IMR-90 (cell line): Measurements from ENCODE around the gene MUC5AC. TPM values are rescaled to one million over a fixed set of nuclear protein-coding genes. Genes with fewer than 3 reads are reported as not detected.

Experiments used
- ATAC-seq: fragments of 200-7000 bp; cut with Tn5 transposase; 2 replicates; pipeline ENCODE4 v1.9.1; 2020; ENCODE audit warnings: low read depth, mild to moderate bottlenecking, moderate library complexity
- BruUV-seq: library from RNA; stranded (reverse); fragments of 400-500 nt; replicated peaks from 2 replicates; lab custom pipeline; 2021; lab: Mats Ljungman, UMichigan
- CTCF ChIA-PET: fragments of 300-600 bp; formaldehyde crosslinking; extraction: SDS; loops from one replicate; lab custom pipeline; 2021; ENCODE audit warnings: antibody characterized with exemption; lab: Yijun Ruan, JAX
- POLR2A ChIA-PET: fragments of 300-600 bp; sonication (Branson Sonifier 250); formaldehyde crosslinking; loops from one replicate; lab custom pipeline; 2022; ENCODE audit warnings: antibody characterized with exemption; ENCODE audit not compliant: unreplicated experiment; lab: Charles Lee
- DNase-seq: peaks from one replicate; pipeline ENCODE4 v3.0.0; 2013
- H2AFZ ChIP-seq: replicated peaks from 2 replicates; pipeline ENCODE3; 2013; ENCODE audit warnings: low read length, mild to moderate bottlenecking; ENCODE audit not compliant: poor library complexity
- H2AK5ac ChIP-seq: 2 replicates; pipeline ENCODE4 v1.6.1; 2013; ENCODE audit warnings: low read depth, low read length, inconsistent platforms
- H2AK9ac ChIP-seq: replicated peaks from 2 replicates; pipeline ENCODE3; 2013; ENCODE audit warnings: mild to moderate bottlenecking, low read depth, low read length, moderate library complexity; ENCODE audit not compliant: poor library complexity
- H2BK120ac ChIP-seq: 2 replicates; pipeline ENCODE4 v1.6.1; 2013; ENCODE audit warnings: low read depth, low read length, inconsistent platforms
- H2BK15ac ChIP-seq: 3 replicates; pipeline ENCODE4 v1.6.1; 2013; ENCODE audit warnings: low read depth, low read length, inconsistent platforms
- H2BK20ac ChIP-seq: 2 replicates; pipeline ENCODE4 v1.6.1; 2013; ENCODE audit warnings: low read depth, mild to moderate bottlenecking, inconsistent platforms, low read length, moderate library complexity
- H2BK5ac ChIP-seq: 2 replicates; pipeline ENCODE4 v1.6.1; 2013; ENCODE audit warnings: mild to moderate bottlenecking, low read depth, low read length, inconsistent platforms; ENCODE audit not compliant: poor library complexity, severe bottlenecking
- H3K14ac ChIP-seq: replicated peaks from 2 replicates; pipeline ENCODE4 v1.6.1; 2013; ENCODE audit warnings: low read depth, low read length, inconsistent platforms
- H3K18ac ChIP-seq: 2 replicates; pipeline ENCODE4 v1.6.1; 2013; ENCODE audit warnings: low read depth, low read length, control low read depth
- H3K23ac ChIP-seq: 2 replicates; pipeline ENCODE4 v1.6.1; 2013; ENCODE audit warnings: low read depth, low read length, inconsistent platforms
- H3K27ac ChIP-seq: 2 replicates; pipeline ENCODE4 v1.5.1; 2013; ENCODE audit warnings: mild to moderate bottlenecking, control low read depth, low read length; ENCODE audit not compliant: insufficient read depth
- H3K27me3 ChIP-seq: 2 replicates; pipeline ENCODE4 v1.6.1; 2013; ENCODE audit warnings: low read length; ENCODE audit not compliant: control insufficient read depth, insufficient read depth
- H3K36me3 ChIP-seq: 2 replicates; pipeline ENCODE4 v1.6.1; 2013; ENCODE audit warnings: low read length, mixed read lengths; ENCODE audit not compliant: control insufficient read depth, insufficient read depth
- H3K4ac ChIP-seq: 2 replicates; pipeline ENCODE4 v1.6.1; 2013; ENCODE audit warnings: low read depth, low read length, inconsistent platforms
- H3K4me1 ChIP-seq: 2 replicates; pipeline ENCODE4 v1.6.1; 2013; ENCODE audit warnings: low read length, mixed read lengths; ENCODE audit not compliant: control insufficient read depth, insufficient read depth
- H3K4me2 ChIP-seq: 2 replicates; pipeline ENCODE4 v1.6.1; 2013; ENCODE audit warnings: low read depth, mild to moderate bottlenecking, control low read depth, low read length, moderate library complexity
- H3K4me3 ChIP-seq: 2 replicates; pipeline ENCODE4 v1.5.1; 2013; ENCODE audit warnings: low read depth, mild to moderate bottlenecking, control low read depth, low read length, moderate library complexity; ENCODE audit not compliant: insufficient read depth
- H3K56ac ChIP-seq: 2 replicates; pipeline ENCODE4 v1.6.1; 2013; ENCODE audit warnings: low read length, inconsistent platforms; ENCODE audit not compliant: insufficient read depth; ENCODE audit errors: extremely low read depth
- H3K79me1 ChIP-seq, 2 experiments: 2 replicates each; pipeline ENCODE4 v1.6.1; 2013; ENCODE audit warnings: low read length in 2 of 2, inconsistent platforms in 1 of 2, low read depth in 1 of 2
- H3K9ac ChIP-seq: 2 replicates; pipeline ENCODE4 v1.6.1; 2013; ENCODE audit warnings: low read depth, low read length, control low read depth
- H3K9me1 ChIP-seq: 2 replicates; pipeline ENCODE4 v1.6.1; 2013; ENCODE audit warnings: low read length, inconsistent platforms; ENCODE audit not compliant: insufficient read depth
- H3K9me3 ChIP-seq: 2 replicates; pipeline ENCODE4 v1.6.1; 2013; ENCODE audit warnings: low read length; ENCODE audit not compliant: control insufficient read depth, insufficient read depth
- H4K20me1 ChIP-seq: 2 replicates; pipeline ENCODE4 v1.6.1; 2013; ENCODE audit warnings: low read length, inconsistent platforms; ENCODE audit not compliant: insufficient read depth
- H4K5ac ChIP-seq: 2 replicates; pipeline ENCODE4 v1.6.1; 2013; ENCODE audit warnings: mild to moderate bottlenecking, low read depth, low read length, control low read depth
- H4K8ac ChIP-seq, 2 experiments: 2 replicates each; pipeline ENCODE4 v1.6.1; 2013; ENCODE audit warnings: low read depth in 2 of 2, low read length in 2 of 2, control low read depth in 1 of 2, inconsistent platforms in 1 of 2
- H4K91ac ChIP-seq: 2 replicates; pipeline ENCODE4 v1.6.1; 2013; ENCODE audit warnings: low read depth, low read length, inconsistent platforms; ENCODE audit not compliant: insufficient read depth
- BHLHE40 ChIP-seq: fragments of 150-350 bp; IDR thresholded peaks from 2 replicates; pipeline ENCODE4 v1.6.1; 2016; ENCODE audit warnings: mild to moderate bottlenecking, low read depth, low read length
- CEBPB ChIP-seq: IDR thresholded peaks from 2 replicates; pipeline ENCODE4 v1.6.1; 2012; ENCODE audit warnings: low read depth, low read length, improper control_type of control experiment
- CHD1 ChIP-seq: IDR thresholded peaks from 2 replicates; pipeline ENCODE4 v1.6.1; 2012; ENCODE audit warnings: low read depth, low read length, improper control_type of control experiment
- CTCF ChIP-seq: conservative IDR thresholded peaks from 2 replicates; pipeline ENCODE4 v1.5.1; 2012; ENCODE audit warnings: mild to moderate bottlenecking, low read depth, low read length, improper control_type of control experiment
- ELK1 ChIP-seq: fragments of 150-350 bp; IDR thresholded peaks from 2 replicates; pipeline ENCODE4 v1.6.1; 2016; ENCODE audit warnings: low read depth, mild to moderate bottlenecking, low read length, moderate library complexity, borderline replicate concordance
- FOS ChIP-seq: fragments of 150-350 bp; IDR thresholded peaks from 2 replicates; pipeline ENCODE4 v1.6.1; 2016; ENCODE audit warnings: low read depth, low read length
- MAFK ChIP-seq: IDR thresholded peaks from 2 replicates; pipeline ENCODE4 v1.6.1; 2012; ENCODE audit warnings: low read depth, low read length, improper control_type of control experiment
- MAZ ChIP-seq: IDR thresholded peaks from 2 replicates; pipeline ENCODE4 v1.6.1; 2012; ENCODE audit warnings: low read depth, mild to moderate bottlenecking, low read length, improper control_type of control experiment, moderate library complexity, borderline replicate concordance
- MXI1 ChIP-seq: IDR thresholded peaks from 2 replicates; pipeline ENCODE4 v1.6.1; 2012; ENCODE audit warnings: low read depth, mild to moderate bottlenecking, low read length, moderate library complexity, borderline replicate concordance
- NFE2L2 ChIP-seq: fragments of 150-350 bp; IDR thresholded peaks from 2 replicates; pipeline ENCODE4 v1.6.1; 2016; ENCODE audit warnings: low read depth, mild to moderate bottlenecking, low read length
- RAD21 ChIP-seq: IDR thresholded peaks from 2 replicates; pipeline ENCODE4 v1.6.1; 2012; ENCODE audit warnings: low read length, improper control_type of control experiment
- RCOR1 ChIP-seq: IDR thresholded peaks from 2 replicates; pipeline ENCODE4 v1.6.1; 2012; ENCODE audit warnings: mild to moderate bottlenecking, low read length, improper control_type of control experiment; ENCODE audit not compliant: insufficient replicate concordance
- RFX5 ChIP-seq: IDR thresholded peaks from 2 replicates; pipeline ENCODE4 v1.8.0; 2012; ENCODE audit warnings: low read depth, mild to moderate bottlenecking, low read length, moderate library complexity
- SMC3 ChIP-seq: fragments of 150-350 bp; IDR thresholded peaks from 2 replicates; pipeline ENCODE4 v1.6.1; 2016; ENCODE audit warnings: low read depth, mild to moderate bottlenecking, antibody characterized with exemption, low read length, moderate library complexity
- USF2 ChIP-seq: fragments of 150-350 bp; IDR thresholded peaks from 2 replicates; pipeline ENCODE4 v1.6.1; 2017; ENCODE audit warnings: mild to moderate bottlenecking, antibody characterized with exemption, low read length, low read depth
- WGBS, 2 experiments: methylation state at CpG; one replicate each; pipeline versions ENCODE4 v1.1.5 to v1.1.7; 2013; ENCODE audit warnings: missing lambda C conversion rate in 2 of 2; ENCODE audit not compliant: insufficient read length in 1 of 2; ENCODE audit errors: extremely low coverage in 2 of 2; 5-methylcytosine and 5-hydroxymethylcytosine counted together
- dilution Hi-C: fragments of 300-500 bp; cut with HindIII; formaldehyde crosslinking; loops from one replicate; pipeline ENCODE4 v1.14.3; 2018; ENCODE audit warnings: low sequenced_read_pairs; ENCODE audit not compliant: unreplicated experiment
- in situ Hi-C: fragments of 300-500 bp; cut with MboI; formaldehyde crosslinking; loops from 3 replicates; pipeline ENCODE4 v1.14.3; 2019; ENCODE audit warnings: low sequenced_read_pairs, inconsistent platforms, mixed read lengths
- intact Hi-C: fragments of 100-400 bp; cut with micrococcal nuclease; formaldehyde crosslinking; loops from 2 replicates; pipeline ENCODE4 v1.10.0; 2022
- polyA plus RNA-seq, 3 experiments: library from polyadenylated mRNA; depleted of rRNA; stranded (reverse); fragments of >200 nt; gene quantifications; 2 replicates each; pipeline ENCODE4 v1.2.3, GENCODE V29; 2012; ENCODE audit warnings: low replicate concordance in 1 of 3
- total RNA-seq: library from RNA; depleted of rRNA; stranded (reverse); fragments of >200 nt; gene quantifications from 2 replicates; pipeline ENCODE4 v1.2.3, GENCODE V29; 2012

The MUC5AC gene
- total and polyA plus RNA-seq, 2 of the 4 experiments (the other 2 are of a cell fraction) = 0.02 TPM; not detected in 1

DNA sequence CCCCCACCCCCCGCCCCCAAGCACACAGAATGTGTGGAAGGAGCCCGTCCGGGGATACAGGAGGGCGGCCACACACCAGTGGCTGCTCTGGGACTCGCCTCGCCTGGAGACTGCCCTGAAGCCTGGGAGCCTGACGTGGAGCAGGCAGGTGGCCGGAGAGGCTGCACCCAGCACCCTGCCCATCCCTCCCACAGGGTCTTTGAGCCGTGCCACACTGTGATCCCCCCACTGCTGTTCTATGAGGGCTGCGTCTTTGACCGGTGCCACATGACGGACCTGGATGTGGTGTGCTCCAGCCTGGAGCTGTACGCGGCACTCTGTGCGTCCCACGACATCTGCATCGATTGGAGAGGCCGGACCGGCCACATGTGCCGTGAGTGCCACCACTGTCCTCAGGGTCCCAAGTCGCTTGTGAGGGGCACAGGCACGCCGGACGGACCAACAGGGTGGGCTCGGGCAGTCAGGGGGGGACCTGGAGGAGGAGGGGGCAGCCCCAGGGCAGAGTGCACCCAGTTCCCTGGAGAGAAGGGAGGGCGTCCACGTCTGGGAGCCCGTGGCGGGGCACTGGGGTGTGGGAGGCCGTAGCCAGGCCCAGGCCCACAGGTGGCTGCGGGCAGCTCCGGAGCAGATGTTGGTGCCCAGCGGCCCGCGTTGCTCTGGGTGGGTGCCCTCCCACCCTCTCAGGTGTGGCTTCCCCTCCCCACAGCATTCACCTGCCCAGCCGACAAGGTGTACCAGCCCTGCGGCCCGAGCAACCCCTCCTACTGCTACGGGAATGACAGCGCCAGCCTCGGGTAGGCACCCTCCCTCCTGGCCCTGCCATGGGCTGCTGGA, 38.1 kb downstream of the MUC5AC start:
- Histone ChIP-seq H3K79me1 (no peaks in the 10 kb centered on the region), H2AK5ac (no peak overlapping the region), H3K4me1 (no peaks in the 10 kb centered on the region), H3K9ac (no peak overlapping the region), H3K4me2 (no peak overlapping the region), H4K5ac (no peak overlapping the region), H3K9me3 (peaks cover 8% of the 10 kb centered on the region; the same call in 1 of the 2 replicates), H3K36me3 (no peaks in the 10 kb centered on the region), H2BK5ac (no peak overlapping the region), H3K27me3 (peaks cover 8% of the 10 kb centered on the region; the same call in 1 of the 2 replicates), H2AK9ac (no peak overlapping the region), H3K4ac (no peak overlapping the region), H4K91ac (no peak overlapping the region), H2BK120ac (no peak overlapping the region), H3K56ac (no peak overlapping the region), H3K27ac (no peak overlapping the region), H2AFZ (no peak overlapping the region), H3K18ac (no peak overlapping the region), H3K14ac (no peak overlapping the region), H4K20me1 (no peaks in the 10 kb centered on the region), H3K9me1 (no peaks in the 10 kb centered on the region), H4K8ac (no peak overlapping the region), H3K4me3 (no peak overlapping the region), H3K23ac (no peak overlapping the region), H2BK15ac (no peak overlapping the region), H2BK20ac (no peak overlapping the region)
- 86% methylated on average over 18 of the region's 41 CpGs; no CpG with 5 or more reads in 1 of the 2 experiments for WGBS, 2 experiments
- intact Hi-C loops (no loop called here), dilution Hi-C loops (no loop called here), in situ Hi-C loops (no loop called here)
- no TSS peak for BruUV-seq
- POLR2A ChIA-PET = no interaction called here
- no peak for ATAC-seq
- DNase-seq = no peak
- CTCF ChIA-PET = no interaction called here
- TF ChIP-seq MXI1 (no peak), ELK1 (no peak), RAD21 (no peak), USF2 (no peak), MAFK (no peak), MAZ (no peak), RFX5 (no peak), FOS (no peak), CEBPB (no peak), NFE2L2 (no peak), BHLHE40 (no peak), SMC3 (no peak), RCOR1 (no peak), CTCF (no peak), CHD1 (no peak)
